ENCODE measurements around the gene GPR162.

The GPR162 gene

DNA sequence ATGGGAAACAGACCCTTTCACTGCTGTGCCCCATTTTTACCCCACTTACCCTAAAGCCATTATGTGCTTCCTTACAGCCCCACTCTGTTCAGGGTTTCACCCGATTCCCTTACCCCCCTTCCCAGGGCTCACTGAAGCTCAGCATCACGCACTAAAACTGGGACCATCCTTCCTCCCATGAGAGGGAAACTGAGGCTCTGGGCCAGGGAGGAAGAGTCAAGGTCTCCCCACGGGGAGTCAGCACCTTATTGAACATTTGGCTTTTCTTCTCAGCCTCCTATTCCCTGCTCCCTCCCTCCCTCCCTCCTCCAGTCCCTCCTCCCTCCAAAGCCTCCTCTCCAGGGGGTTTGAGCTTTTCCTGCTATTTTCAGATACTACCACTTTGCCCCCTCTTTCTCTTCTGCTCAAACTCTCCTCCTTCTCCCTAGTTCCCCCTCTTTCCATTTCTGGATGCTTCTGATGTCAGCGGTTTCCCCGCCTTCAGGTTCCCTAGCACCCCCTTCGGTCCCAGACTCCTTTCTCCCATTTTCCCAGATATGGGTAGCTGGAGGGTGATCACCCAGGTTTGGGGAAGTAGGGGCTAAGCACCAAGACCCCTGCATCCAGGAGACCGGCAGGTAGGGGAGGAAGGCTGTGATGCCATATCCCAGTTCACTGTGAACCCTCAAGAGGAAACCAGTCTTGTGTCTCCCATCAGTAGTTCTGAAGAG lies 960 bp downstream of the GPR162 start:
- DNase-seq (ENCODE audit: low read depth, low spot score) = no peak
- TF ChIP-seq, protein P1, sequence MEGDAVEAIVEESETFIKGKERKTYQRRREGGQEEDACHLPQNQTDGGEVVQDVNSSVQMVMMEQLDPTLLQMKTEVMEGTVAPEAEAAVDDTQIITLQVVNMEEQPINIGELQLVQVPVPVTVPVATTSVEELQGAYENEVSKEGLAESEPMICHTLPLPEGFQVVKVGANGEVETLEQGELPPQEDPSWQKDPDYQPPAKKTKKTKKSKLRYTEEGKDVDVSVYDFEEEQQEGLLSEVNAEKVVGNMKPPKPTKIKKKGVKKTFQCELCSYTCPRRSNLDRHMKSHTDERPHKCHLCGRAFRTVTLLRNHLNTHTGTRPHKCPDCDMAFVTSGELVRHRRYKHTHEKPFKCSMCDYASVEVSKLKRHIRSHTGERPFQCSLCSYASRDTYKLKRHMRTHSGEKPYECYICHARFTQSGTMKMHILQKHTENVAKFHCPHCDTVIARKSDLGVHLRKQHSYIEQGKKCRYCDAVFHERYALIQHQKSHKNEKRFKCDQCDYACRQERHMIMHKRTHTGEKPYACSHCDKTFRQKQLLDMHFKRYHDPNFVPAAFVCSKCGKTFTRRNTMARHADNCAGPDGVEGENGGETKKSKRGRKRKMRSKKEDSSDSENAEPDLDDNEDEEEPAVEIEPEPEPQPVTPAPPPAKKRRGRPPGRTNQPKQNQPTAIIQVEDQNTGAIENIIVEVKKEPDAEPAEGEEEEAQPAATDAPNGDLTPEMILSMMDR (IDR thresholded peaks at IDR 0.05; ENCODE audit: low read depth, low read length) = no peak
- peak overlapping the region; percentile 52 for H3K4me3 ChIP-seq (ENCODE audit: low read depth, low read length)
- in situ Hi-C loops (cut with HindIII; ENCODE audit: low sequenced_read_pairs) = no loop called here

DNA sequence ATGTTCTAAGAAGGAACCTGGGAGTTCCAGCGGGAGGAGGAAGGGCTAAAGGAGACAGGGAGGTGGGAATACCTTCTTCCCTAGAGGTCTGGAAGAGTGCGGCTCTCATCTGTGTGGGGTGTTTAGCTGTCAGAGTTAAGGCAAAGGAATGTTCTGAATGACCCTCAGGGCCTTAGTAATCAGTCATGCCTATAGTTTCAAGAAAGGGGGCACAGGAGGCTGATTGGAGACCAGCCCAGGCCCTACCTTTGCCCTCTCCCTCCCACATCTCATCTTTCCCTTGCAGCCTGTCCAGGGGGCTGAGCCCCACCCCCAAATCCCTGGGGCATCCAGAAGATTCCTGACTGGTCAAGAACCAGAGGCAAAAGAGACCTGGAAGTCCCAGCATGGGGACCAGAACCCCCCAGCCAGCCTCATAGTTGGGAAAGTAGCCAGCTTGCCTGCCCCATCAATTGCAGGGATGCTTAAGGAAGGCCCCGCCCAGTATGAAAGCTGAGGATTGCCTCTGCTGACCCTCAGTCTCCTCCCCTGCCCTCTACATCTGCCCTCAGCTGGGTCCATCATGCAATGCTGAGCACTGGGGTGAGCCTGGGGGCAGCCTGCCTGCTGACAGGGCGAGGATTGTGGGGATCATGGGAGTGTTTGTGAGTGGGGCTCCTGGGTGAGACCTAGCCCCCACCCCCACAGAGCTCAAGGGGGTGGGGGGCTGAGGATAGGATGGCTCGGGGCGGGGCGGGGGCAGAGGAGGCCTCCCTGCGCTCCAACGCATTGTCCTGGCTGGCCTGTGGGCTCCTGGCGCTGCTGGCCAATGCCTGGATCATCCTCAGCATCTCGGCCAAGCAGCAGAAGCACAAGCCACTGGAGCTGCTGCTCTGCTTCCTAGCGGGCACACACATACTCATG lies 1.8 kb downstream of the GPR162 start:
- DNase-seq (ENCODE audit: low read depth, low spot score) = no peak
- H3K4me3 ChIP-seq (ENCODE audit: low read depth, low read length) = no peak overlapping the region
- TF ChIP-seq, protein P1 (IDR thresholded peaks at IDR 0.05; ENCODE audit: low read depth, low read length) = no peak
- in situ Hi-C loops (cut with HindIII; ENCODE audit: low sequenced_read_pairs) = no loop called here

DNA sequence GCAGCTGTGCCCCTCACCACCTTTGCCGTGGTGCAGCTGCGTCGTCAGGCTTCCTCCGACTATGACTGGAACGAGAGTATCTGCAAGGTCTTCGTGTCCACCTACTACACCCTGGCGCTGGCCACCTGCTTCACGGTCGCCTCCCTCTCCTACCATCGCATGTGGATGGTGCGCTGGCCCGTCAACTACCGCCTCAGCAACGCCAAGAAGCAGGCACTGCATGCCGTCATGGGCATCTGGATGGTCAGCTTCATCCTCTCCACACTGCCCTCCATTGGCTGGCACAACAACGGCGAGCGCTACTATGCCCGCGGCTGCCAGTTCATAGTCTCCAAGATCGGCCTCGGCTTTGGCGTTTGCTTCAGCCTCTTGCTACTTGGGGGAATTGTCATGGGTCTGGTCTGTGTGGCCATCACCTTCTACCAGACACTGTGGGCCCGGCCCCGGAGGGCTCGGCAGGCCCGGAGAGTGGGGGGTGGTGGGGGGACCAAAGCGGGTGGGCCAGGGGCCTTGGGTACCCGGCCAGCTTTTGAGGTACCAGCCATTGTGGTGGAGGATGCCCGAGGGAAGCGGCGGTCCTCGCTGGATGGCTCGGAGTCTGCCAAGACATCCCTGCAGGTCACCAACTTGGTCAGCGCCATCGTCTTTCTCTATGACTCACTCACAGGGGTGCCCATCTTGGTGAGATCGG lies 2.6 kb downstream of the GPR162 start:
- no peak for DNase-seq (ENCODE audit: low read depth, low spot score)
- H3K4me3 ChIP-seq (ENCODE audit: low read depth, low read length) = no peak overlapping the region
- in situ Hi-C loops (cut with HindIII; ENCODE audit: low sequenced_read_pairs) = no loop called here
- TF ChIP-seq, protein P1 (IDR thresholded peaks at IDR 0.05; ENCODE audit: low read depth, low read length) = no peak

DNA sequence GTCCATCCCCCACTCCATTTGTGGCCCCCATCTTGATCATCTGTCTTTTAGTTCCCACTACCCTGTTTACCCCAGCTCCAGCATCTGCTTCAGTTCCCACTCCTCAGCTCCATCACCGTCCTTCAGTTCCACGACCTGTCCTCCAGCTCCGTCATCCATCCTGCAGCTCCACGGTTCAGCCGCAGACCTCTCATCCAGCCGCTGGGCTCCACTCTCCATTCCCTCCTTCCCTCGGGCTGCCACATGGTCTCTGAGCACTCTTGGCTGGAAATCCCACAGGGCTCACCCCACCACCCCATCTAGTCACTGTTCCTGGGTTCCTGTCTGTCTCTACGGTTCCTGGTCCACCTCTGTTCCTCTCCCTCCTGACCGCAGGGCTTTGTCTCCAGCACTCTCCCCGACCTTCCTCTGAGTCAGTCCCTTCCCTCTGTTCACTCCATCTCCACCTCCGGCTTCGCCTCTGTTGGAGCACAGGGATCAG lies 3.3 kb downstream of the GPR162 start:
- in situ Hi-C loops (cut with HindIII; ENCODE audit: low sequenced_read_pairs) = no loop called here
- TF ChIP-seq, protein P1 (IDR thresholded peaks at IDR 0.05; ENCODE audit: low read depth, low read length) = no peak
- DNase-seq (ENCODE audit: low read depth, low spot score) = peak; percentile 42
- H3K4me3 ChIP-seq (ENCODE audit: low read depth, low read length) = peak overlapping the region; percentile 24

DNA sequence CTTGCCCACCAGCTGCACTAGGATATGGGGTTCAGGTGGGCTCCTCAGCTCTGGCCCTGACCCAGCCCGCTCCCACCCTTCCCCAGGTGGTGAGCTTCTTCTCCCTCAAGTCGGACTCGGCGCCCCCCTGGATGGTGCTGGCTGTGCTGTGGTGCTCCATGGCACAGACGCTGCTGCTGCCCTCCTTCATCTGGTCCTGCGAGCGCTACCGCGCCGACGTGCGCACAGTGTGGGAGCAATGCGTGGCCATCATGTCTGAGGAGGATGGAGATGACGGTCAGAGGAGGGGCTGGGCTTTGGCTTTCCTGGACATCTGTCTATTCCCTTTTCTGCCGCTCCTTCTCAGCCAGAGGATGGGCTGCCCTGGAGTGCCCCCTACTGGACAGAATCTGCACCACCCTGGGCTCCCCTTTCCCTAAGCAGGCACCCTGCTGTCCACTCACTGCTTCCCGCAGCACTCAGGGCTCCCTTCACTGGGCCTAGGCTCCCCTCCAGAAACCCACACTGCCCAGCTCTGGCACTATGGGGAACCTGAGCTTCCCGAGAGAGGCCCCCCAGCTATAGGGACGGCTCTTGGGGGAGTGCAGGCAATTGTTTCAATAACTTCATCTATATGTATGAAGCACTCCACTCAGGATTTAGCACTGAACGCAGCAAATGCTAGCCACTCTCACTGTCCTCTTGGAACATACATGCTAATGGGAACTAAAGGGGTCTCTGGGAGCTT lies 3.9 kb downstream of the GPR162 start:
- H3K4me3 ChIP-seq (ENCODE audit: low read depth, low read length) = peak overlapping the region; percentile 24
- TF ChIP-seq, protein P1 (IDR thresholded peaks at IDR 0.05; ENCODE audit: low read depth, low read length) = peak; percentile 97
- DNase-seq (ENCODE audit: low read depth, low spot score) = peak; percentile 82
- in situ Hi-C loops (cut with HindIII; ENCODE audit: low sequenced_read_pairs) = no loop called here

All from astrocyte of the spinal cord (primary cell).